ENCODE data around the gene GADL1.

GADL1 gene, protein sequence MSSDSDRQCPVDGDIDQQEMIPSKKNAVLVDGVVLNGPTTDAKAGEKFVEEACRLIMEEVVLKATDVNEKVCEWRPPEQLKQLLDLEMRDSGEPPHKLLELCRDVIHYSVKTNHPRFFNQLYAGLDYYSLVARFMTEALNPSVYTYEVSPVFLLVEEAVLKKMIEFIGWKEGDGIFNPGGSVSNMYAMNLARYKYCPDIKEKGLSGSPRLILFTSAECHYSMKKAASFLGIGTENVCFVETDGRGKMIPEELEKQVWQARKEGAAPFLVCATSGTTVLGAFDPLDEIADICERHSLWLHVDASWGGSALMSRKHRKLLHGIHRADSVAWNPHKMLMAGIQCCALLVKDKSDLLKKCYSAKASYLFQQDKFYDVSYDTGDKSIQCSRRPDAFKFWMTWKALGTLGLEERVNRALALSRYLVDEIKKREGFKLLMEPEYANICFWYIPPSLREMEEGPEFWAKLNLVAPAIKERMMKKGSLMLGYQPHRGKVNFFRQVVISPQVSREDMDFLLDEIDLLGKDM

DNA sequence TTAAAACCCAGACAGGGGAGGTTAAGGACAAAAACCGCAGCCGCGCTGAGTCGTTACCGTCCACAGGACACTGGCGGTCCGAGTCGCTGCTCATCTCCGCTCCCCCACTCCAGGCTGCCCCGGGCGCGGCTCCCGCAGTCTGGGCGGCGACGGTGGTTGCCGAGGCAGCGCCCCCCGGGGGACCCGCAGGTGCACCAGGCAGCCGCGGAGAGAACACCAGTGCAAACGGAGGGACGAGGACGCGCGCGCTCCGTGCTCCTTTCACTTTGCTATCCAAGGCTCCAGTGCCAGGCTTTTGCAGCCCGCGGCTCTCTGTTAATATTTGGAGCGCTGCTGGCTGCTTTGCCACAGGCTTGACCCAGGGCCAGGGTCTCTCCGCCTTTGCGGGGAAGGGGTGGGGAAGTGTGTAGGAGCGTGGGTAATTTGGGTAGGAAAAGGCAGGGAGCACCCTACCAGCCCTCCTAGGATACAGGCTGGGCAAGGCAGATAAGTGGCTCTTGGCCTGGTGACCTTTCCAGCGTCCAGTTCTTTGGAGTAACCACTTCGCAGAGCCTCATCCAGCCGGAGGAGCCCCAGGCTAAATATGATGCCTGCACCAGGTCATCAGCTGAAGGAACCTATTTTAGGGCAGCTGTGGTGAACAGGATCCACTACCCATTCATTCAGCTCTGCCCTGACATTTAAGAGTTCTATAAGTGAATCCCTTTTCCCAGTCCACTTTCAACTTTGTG, at the start of gene GADL1:
GADL1 (minus strand) TSS at position 141 of the 731 bp plus-strand sequence; CDS start at position 94, 47 bp downstream.
- peak; percentile 72 for DNase-seq (ENCODE audit: low spot score)

- DNase-seq (ENCODE audit: low spot score) = no peak
Measured at GRCh38 chr3:30944124-30944523, 49.7 kb upstream of the GADL1 start.

GRCh38 chr3:30943206-30943605, 48.7 kb upstream of the GADL1 start:
- no peak for DNase-seq (ENCODE audit: low spot score)

DNA sequence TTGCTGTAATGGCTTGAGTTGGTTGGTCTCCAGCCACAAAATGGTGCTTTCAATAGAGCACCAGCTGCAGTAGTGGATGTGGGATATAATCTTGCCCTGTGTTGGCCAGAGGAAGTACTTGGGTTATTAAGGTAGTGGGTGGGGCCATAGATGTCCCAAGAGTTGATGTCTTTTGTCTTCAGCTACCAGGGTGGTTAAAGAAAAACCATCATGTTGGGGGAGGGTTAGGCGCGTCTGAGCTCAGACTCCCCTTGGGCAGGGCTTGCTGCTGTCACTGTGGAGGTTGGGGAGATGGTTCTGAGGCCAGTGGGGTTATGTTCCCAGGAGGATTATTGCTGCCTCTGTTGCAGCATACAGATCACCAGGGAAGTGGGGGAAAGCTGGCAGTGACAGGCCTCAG, 46.9 kb upstream of the GADL1 start:
- no peak for DNase-seq (ENCODE audit: low spot score)

GRCh38 chr3:30940740-30941139, 46.3 kb upstream of the GADL1 start:
- DNase-seq (ENCODE audit: low spot score) = no peak

DNA sequence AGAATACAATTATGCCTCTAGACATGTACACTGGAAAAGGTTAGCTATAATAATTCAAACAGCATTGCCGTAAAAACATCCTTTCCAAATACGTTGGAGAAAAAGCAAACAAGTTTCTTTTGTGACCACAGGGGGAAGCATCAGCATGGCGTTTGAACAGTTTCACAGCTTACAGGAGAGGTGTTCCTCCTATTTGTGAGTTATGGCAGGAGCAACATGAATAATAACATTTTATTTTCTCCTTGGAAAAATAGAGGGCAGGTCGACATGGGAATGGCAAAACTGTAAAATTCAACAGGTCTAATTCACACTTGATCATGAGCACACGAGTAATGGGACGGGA, 39.7 kb upstream of the GADL1 start:
- no peak for DNase-seq (ENCODE audit: low spot score)

DNA sequence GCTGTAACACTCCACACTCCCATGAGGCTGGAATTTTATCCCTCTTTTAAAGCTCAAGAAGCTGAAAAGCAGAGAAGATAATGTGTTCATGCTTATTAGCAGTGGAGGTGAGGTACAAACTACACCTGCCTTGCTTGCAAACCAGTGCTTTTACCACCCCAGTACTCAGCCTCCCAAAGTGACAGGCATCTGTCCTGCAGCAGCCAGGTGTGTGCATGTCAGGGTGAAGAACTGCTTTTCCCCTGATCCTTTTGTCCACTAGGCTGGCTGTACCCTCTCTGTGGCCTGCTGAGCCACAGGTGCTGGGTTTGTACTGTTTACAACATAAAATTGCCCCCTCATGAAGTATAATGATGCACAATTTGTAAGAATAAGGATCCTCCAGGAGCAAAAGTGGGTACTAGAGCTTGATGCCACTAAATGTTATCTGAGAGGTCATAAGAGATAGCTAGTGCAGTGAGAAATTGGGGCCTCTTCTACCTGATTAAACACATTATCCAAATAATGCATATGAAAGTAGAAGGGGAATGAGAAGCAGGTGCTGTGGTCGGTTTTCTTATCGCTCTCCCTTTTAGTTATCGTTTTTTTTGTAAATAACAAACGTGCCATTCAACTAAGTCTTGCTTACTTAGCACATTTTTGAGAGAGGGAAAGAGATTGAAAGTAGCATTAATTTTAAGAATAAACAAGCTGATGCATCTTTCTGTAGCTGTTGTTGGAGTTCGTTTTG, 39.2 kb upstream of the GADL1 start:
- no peak for DNase-seq (ENCODE audit: low spot score)

DNA sequence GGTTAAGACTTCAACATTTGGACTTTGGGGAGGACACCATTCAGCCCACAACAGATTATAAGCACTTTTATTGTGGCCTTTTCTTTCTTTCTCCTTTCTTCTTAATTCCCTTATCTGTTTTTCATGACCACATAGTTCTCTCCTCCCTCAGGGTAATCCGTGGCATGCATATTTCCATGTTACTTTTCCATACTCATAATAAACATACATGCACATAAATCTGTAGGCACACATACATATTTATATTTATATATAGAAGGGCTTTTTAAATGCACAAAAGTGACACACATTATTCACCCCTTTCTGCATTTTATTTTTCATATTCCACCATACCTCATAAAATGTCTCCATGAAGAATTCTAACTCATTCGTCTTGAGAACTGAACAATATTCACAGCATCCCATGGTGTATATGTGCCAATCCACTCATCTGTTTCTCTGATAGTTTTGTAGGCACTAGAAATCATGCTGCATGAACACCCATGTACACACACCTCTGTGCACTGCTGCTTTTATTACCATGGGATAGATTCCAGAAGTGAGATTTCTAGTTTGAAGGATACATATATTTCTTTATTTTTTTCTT, 38.1 kb upstream of the GADL1 start:
- DNase-seq (ENCODE audit: low spot score) = no peak

GRCh38 chr3:30924763-30925162, 30.3 kb upstream of the GADL1 start:
- DNase-seq (ENCODE audit: low spot score) = no peak

GRCh38 chr3:30919564-30919963, 25.1 kb upstream of the GADL1 start:
- no peak for DNase-seq (ENCODE audit: low spot score)

- DNase-seq (ENCODE audit: low spot score) = no peak
Measured at GRCh38 chr3:30918761-30919160, 24.3 kb upstream of the GADL1 start.

- DNase-seq (ENCODE audit: low spot score) = no peak
Measured at GRCh38 chr3:30915782-30916181, 21.3 kb upstream of the GADL1 start.

DNA sequence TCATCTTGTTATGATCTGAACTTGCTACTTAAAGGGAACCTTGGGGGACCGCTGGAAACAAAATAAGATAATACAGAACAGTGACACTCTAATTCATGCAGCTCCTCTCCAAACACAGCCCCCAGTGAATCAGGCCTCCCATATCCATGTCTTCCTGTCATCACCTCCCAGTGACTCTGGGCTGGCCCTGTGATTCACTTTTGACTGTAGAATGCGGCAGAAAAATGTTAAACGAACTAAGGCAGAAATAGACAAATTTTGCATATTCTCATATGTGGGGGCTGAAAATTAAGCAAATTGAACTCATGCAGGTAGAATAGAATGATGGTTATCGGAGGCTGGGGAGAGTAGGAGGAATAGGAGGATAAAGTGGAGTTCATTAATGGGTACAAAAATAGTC, 20.2 kb upstream of the GADL1 start:
- DNase-seq (ENCODE audit: low spot score) = no peak

DNA sequence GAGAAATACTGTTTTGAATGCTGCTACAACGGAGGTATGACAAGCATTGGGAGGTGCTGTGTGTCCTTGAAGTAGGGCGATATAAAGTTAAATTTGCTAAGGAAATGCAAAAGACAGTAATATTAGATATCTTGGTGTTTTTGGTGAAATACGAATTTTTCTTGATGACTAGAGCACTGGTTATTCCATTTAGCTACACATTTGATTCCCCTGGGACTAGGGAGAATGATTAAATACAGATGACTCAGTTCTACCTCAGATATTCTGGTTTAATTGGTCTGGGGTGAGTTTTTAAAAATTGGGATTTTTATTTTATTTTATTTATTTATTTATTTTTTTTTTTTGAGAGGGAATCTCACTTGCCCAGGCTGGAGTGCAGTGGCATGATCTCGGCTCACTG, 18.7 kb upstream of the GADL1 start:
- DNase-seq (ENCODE audit: low spot score) = no peak

- DNase-seq (ENCODE audit: low spot score) = no peak
Measured at GRCh38 chr3:30912301-30912700, 17.8 kb upstream of the GADL1 start.

- no peak for DNase-seq (ENCODE audit: low spot score)
Measured at GRCh38 chr3:30908456-30909037, 14.1 kb upstream of the GADL1 start.

DNA sequence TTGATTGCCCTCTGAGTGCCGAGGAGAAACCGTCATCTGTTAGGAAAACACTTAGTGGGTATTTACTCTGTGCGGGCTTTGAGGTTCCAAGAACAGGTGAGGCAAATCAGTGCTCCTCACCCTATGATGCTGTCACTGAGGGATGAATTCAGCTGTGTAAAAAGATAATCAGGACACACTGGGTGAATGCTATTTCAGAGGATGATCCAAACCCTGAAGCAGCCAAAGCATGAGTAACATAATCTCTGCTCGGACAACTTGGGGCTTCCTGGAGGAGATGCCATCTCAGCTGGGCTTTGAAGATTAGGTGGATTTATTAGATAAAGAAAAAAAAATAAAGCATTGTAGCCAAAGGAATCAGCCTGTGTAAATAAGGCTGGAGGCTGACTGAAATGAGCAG, 10.5 kb upstream of the GADL1 start:
- no peak for DNase-seq (ENCODE audit: low spot score)

- DNase-seq (ENCODE audit: low spot score) = no peak
Measured at GRCh38 chr3:30895329-30895728, 868 bp upstream of the GADL1 start.

GRCh38 chr3:30893678-30894325, 659 bp downstream of the GADL1 start:
- no peak for DNase-seq (ENCODE audit: low spot score)

- no peak for DNase-seq (ENCODE audit: low spot score)
Measured at GRCh38 chr3:30890907-30891306, 3.6 kb downstream of the GADL1 start.

DNA sequence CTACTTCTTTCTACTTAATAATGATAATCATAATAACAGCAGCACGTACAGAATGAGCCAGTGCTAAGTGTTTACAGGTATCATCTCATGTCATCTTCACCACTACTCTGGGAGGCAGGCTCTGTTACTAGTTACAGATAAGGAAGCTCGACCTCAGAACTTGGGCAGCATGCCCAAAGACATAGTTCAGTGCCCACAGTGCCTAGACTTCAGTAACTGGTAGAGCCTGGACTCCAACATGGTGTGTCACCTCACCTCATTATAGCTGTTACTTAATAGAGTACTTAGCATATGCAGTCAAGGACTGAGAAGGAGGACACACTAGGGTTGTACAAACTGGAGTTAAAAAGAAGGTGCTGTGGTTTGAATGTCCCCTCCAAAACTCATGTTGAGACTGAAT, 7.6 kb downstream of the GADL1 start:
- no peak for DNase-seq (ENCODE audit: low spot score)

Data from ecto neural progenitor cell (in vitro differentiated cells).